ENCODE results near the gene KLF5. TPM values are rescaled to one million over a fixed set of nuclear protein-coding genes. Genes with fewer than 3 reads are reported as not detected.

KLF5 gene
- total and polyA plus RNA-seq, 2 of the 4 experiments (the other 2 are of a cell fraction) = 5.4 to 8.8 TPM

- no peak overlapping the region for H4K5ac ChIP-seq (ENCODE audit: low read depth, low read length)
- H3K4me2 ChIP-seq (ENCODE audit: low read depth, low read length) = no peak overlapping the region
- no peak overlapping the region for H2BK120ac ChIP-seq (ENCODE audit: low read depth, low read length)
- no peak overlapping the region for H4K91ac ChIP-seq (ENCODE audit: insufficient read depth, low read depth, low read length)
- no peak overlapping the region for H3K56ac ChIP-seq (ENCODE audit: extremely low read depth, insufficient read depth, low read length)
- no peaks in the 10 kb centered on the region for H3K27me3 ChIP-seq (ENCODE audit: control insufficient read depth, insufficient read depth, low read length)
- H3K4ac ChIP-seq (ENCODE audit: low read depth, low read length) = no peak overlapping the region
- ATAC-seq (ENCODE audit: low read depth) (no peak), DNase-seq (no peak)
- no peak overlapping the region for H2BK15ac ChIP-seq (ENCODE audit: low read depth, low read length)
- intact Hi-C loops (cut with micrococcal nuclease) = no loop called here
- no peak for TF ChIP-seq BHLHE40 (IDR thresholded peaks at IDR 0.05; ENCODE audit: low read depth, low read length)
- no peak for TF ChIP-seq FOS (IDR thresholded peaks at IDR 0.05; ENCODE audit: low read depth, low read length)
- no peak for TF ChIP-seq USF2 (IDR thresholded peaks at IDR 0.05; ENCODE audit: low read depth, low read length)
- TF ChIP-seq RFX5 (IDR thresholded peaks at IDR 0.05; ENCODE audit: low read depth, low read length) = no peak
- no peak for TF ChIP-seq RCOR1 (IDR thresholded peaks at IDR 0.05; ENCODE audit: insufficient replicate concordance, low read length)
- TF ChIP-seq MAZ (IDR thresholded peaks at IDR 0.05; ENCODE audit: borderline replicate concordance, low read depth, low read length) = no peak
- no peak for TF ChIP-seq CHD1 (IDR thresholded peaks at IDR 0.05; ENCODE audit: low read depth, low read length)
- no peak for TF ChIP-seq POLR2A (IDR thresholded peaks at IDR 0.05; ENCODE audit: low read depth, low read length)
- TF ChIP-seq RAD21 (IDR thresholded peaks at IDR 0.05; ENCODE audit: low read length) = no peak
- no peak for TF ChIP-seq ELK1 (IDR thresholded peaks at IDR 0.05; ENCODE audit: borderline replicate concordance, low read depth, low read length)
- TF ChIP-seq NFE2L2 (IDR thresholded peaks at IDR 0.05; ENCODE audit: low read depth, low read length) = no peak
- no peak for TF ChIP-seq CEBPB (IDR thresholded peaks at IDR 0.05; ENCODE audit: low read depth, low read length)
- no peak for TF ChIP-seq CTCF (conservative IDR thresholded peaks at IDR 0.05; ENCODE audit: low read depth, low read length)
- no peak for TF ChIP-seq SMC3 (IDR thresholded peaks at IDR 0.05; ENCODE audit: low read depth, low read length)
- H3K9me3 ChIP-seq (ENCODE audit: control insufficient read depth, insufficient read depth, low read length) = no peaks in the 10 kb centered on the region
- POLR2A ChIA-PET (ENCODE audit: unreplicated experiment) = no interaction called here
- CTCF ChIA-PET = interaction anchor here (0.7 kb wide), 1 partner anchor 357 kb away, joined by 3 read pairs; no protein-coding TSS in a partner anchor
- no peaks in the 10 kb centered on the region for H3K9me1 ChIP-seq (ENCODE audit: insufficient read depth, low read length)
- H2BK5ac ChIP-seq (ENCODE audit: low read depth, low read length, poor library complexity, severe bottlenecking) = no peak overlapping the region
- H4K20me1 ChIP-seq (ENCODE audit: insufficient read depth, low read length) = no peaks in the 10 kb centered on the region
- no peak overlapping the region for H3K18ac ChIP-seq (ENCODE audit: low read depth, low read length)
- 75% methylated on average over 1 of the region's 3 CpGs; no CpG with 5 or more reads in 1 of the 2 experiments for WGBS, 2 experiments (ENCODE audit: extremely low coverage in 2 of 2, insufficient read length in 1 of 2)
- no peaks in the 10 kb centered on the region for H3K36me3 ChIP-seq (ENCODE audit: control insufficient read depth, insufficient read depth, low read length)
- no peak overlapping the region for H2AK9ac ChIP-seq (replicated peaks; ENCODE audit: low read depth, low read length, poor library complexity)
- H3K9ac ChIP-seq (ENCODE audit: low read depth, low read length) = no peak overlapping the region
- no peak overlapping the region for H3K27ac ChIP-seq (ENCODE audit: insufficient read depth, low read length)
- in situ Hi-C loops (cut with MboI; ENCODE audit: low sequenced_read_pairs) = no loop called here
- H3K4me3 ChIP-seq (ENCODE audit: insufficient read depth, low read depth, low read length) = no peak overlapping the region
- no peak overlapping the region for H2AK5ac ChIP-seq (ENCODE audit: low read depth, low read length)
- dilution Hi-C loops (cut with HindIII; ENCODE audit: low sequenced_read_pairs, unreplicated experiment) = no loop called here
- no TSS peak for BruUV-seq (replicated peaks)
- H3K14ac ChIP-seq (replicated peaks; ENCODE audit: low read depth, low read length) = no peak overlapping the region; the same call in 1 of the 2 replicates
- H3K23ac ChIP-seq (ENCODE audit: low read depth, low read length) = no peak overlapping the region
- H2BK20ac ChIP-seq (ENCODE audit: low read depth, low read length) = no peak overlapping the region
- H2AFZ ChIP-seq (replicated peaks; ENCODE audit: low read length, poor library complexity) = no peak overlapping the region
- H4K8ac ChIP-seq (ENCODE audit: low read depth in 2 of 2, low read length in 2 of 2) = no peak overlapping the region
- no peaks in the 10 kb centered on the region for H3K79me1 ChIP-seq (ENCODE audit: low read depth in 1 of 2, low read length in 2 of 2)
- no peaks in the 10 kb centered on the region; the same call in 1 of the 2 replicates for H3K4me1 ChIP-seq (ENCODE audit: control insufficient read depth, insufficient read depth, low read length)
Observed at GRCh38 chr13:73109969-73110368, 51.2 kb downstream of the KLF5 start.
